OCI-LY1 (cell line): Measurements from ENCODE around the gene MXRA8.
"Not testable (repeated sequence)": the region's sequence is repeated elsewhere in the genome, so short reads cannot be mapped to it uniquely, and the experiment has no call there.

Experiments
- CTCF ChIP-seq: fragments of 200-600 bp; sonication (generic), shearing (Covaris generic); IDR thresholded peaks from 2 replicates; pipeline ENCODE4 v1.5.1; 2017; ENCODE audit warnings: mild to moderate bottlenecking, antibody characterized with exemption, low read length, moderate library complexity, mixed read lengths
- EZH2 ChIP-seq: fragments of 200-600 bp; sonication (generic), shearing (Covaris generic); IDR thresholded peaks from 2 replicates; pipeline ENCODE4 v1.8.0; 2017; ENCODE audit warnings: borderline replicate concordance, mixed run types, mild to moderate bottlenecking, antibody characterized with exemption, low read length, moderate library complexity, mixed read lengths

DNA sequence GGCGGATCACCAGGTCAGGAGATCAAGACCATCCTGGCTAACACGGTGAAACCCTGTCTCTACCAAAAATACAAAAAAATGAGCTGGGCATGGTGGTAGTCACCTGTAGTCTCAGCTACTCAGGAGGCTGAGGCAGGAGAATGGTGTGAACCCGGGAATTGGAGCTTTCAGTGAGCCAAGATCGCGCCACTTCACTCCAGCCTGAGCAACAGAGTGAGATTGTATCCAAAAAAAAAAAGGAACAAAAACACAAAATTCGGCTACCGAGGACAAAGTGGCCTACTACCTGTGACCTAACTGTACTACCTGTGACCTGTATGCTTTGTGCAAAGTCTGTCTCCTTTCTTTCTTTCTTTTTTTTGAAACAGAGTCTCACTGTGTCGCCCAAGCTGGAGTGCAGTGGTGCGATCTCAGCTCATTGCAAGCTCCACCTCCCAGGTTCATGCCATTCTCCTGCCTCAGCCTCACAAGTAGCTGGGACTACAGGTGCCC is 44.6 kb upstream of the MXRA8 start:
- not testable (repeated sequence) for TF ChIP-seq CTCF, EZH2
